ENCODE data around the gene PWWP2B. TPM values are rescaled to one million over a fixed set of nuclear protein-coding genes. Genes with fewer than 3 reads are reported as not detected.

PWWP2B gene
- total and polyA plus RNA-seq, 2 donors (not counting 3 experiments of a cell fraction or from before 2014, with no cell fraction given), result 4.6 to 11.8 TPM

DNA sequence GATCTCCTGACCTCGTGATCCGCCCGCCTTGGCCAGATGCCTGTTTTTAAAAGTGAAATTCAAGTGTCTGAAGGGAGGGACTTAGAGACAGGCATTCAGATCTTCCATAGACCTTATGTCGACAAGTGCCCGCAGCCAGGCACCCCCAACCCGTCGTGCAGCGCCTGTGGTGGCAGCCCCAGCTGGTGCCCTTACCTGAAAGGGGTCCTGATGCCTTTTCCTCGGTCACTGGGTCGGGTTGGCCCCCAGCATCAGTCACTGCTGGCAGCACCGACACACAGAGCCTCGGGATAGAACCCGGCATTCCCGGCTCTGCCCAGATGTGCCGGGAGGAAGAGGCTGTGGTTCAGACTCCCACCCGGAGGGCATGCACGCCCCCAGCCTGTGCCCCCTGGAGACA lies 41.7 kb upstream of the PWWP2B start:
- DNase-seq (ENCODE audit: low read depth, low spot score), result no peak
- Histone ChIP-seq H3K27ac (ENCODE audit: insufficient read depth, low read depth, low read length) (no peak overlapping the region), H3K27me3 (ENCODE audit: control insufficient read depth in 2 of 2, insufficient read depth in 2 of 2, low read length in 2 of 2) (no peaks in the 10 kb centered on the region), H3K9me1 (replicated peaks; ENCODE audit: control insufficient read depth, extremely low read depth, insufficient read depth, low read length) (no peaks in the 10 kb centered on the region), H3K36me3 (ENCODE audit: control insufficient read depth in 2 of 2, extremely low read depth in 1 of 2, insufficient read depth in 2 of 2, low read length in 2 of 2) (peaks cover 0 to 3% of the 10 kb centered on the region in 2 experiments), H2AFZ (ENCODE audit: low read depth, low read length) (no peak overlapping the region), H3K9me3 (replicated peaks; ENCODE audit: control insufficient read depth, insufficient read depth, low read length) (no peaks in the 10 kb centered on the region), H4K20me1 (replicated peaks; ENCODE audit: control insufficient read depth, extremely low read depth, insufficient read depth, low read length) (no peaks in the 10 kb centered on the region), H3K4me1 (ENCODE audit: control insufficient read depth, extremely low read depth, insufficient read depth, low read length) (no peaks in the 10 kb centered on the region), H3K79me2 (ENCODE audit: control insufficient read depth, insufficient read depth, low read length) (no peaks in the 10 kb centered on the region), H3K9ac (replicated peaks; ENCODE audit: extremely low read depth, insufficient read depth, low read length) (no peak overlapping the region), H3K4me3 (replicated peaks in 1 of 3; ENCODE audit: insufficient read depth in 1 of 3, low read depth in 1 of 3, low read length in 3 of 3) (no peak overlapping the region), H3K4me2 (ENCODE audit: insufficient read depth, low read length) (no peak overlapping the region)
- intact Hi-C loops (cut with micrococcal nuclease), result no loop called here
- TF ChIP-seq EZH2 (IDR thresholded peaks at IDR 0.05; ENCODE audit: borderline replicate concordance, low read depth, low read length, severe bottlenecking) (no peak), POLR2A (IDR thresholded peaks at IDR 0.05; ENCODE audit: low read depth, low read length) (no peak), POLR2AphosphoS5 (IDR thresholded peaks at IDR 0.05; ENCODE audit: insufficient read depth, low read depth, low read length) (no peak), JUN (IDR thresholded peaks at IDR 0.05; ENCODE audit: borderline replicate concordance, insufficient read depth, insufficient read length, low read depth) (no peak), GATA2 (IDR thresholded peaks at IDR 0.05; ENCODE audit: insufficient read depth, insufficient read length, low read depth, low read length) (no peak), FOS (IDR thresholded peaks at IDR 0.05; ENCODE audit: borderline replicate concordance, insufficient read depth, low read length) (no peak), MYC (IDR thresholded peaks at IDR 0.05; ENCODE audit: low read depth, low read length) (no peak)
- TF ChIP-seq, protein P1, sequence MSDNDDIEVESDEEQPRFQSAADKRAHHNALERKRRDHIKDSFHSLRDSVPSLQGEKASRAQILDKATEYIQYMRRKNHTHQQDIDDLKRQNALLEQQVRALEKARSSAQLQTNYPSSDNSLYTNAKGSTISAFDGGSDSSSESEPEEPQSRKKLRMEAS (IDR thresholded peaks at IDR 0.05; ENCODE audit: insufficient read depth, insufficient read length), result no peak
- TF ChIP-seq, protein P2, sequence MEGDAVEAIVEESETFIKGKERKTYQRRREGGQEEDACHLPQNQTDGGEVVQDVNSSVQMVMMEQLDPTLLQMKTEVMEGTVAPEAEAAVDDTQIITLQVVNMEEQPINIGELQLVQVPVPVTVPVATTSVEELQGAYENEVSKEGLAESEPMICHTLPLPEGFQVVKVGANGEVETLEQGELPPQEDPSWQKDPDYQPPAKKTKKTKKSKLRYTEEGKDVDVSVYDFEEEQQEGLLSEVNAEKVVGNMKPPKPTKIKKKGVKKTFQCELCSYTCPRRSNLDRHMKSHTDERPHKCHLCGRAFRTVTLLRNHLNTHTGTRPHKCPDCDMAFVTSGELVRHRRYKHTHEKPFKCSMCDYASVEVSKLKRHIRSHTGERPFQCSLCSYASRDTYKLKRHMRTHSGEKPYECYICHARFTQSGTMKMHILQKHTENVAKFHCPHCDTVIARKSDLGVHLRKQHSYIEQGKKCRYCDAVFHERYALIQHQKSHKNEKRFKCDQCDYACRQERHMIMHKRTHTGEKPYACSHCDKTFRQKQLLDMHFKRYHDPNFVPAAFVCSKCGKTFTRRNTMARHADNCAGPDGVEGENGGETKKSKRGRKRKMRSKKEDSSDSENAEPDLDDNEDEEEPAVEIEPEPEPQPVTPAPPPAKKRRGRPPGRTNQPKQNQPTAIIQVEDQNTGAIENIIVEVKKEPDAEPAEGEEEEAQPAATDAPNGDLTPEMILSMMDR (IDR thresholded peaks at IDR 0.05; ENCODE audit: extremely low read depth in 1 of 2, insufficient read depth in 1 of 2, low read depth in 1 of 2, low read length in 2 of 2), result no peak
- no TSS peak for BruUV-seq (replicated peaks)
- no peak for FAIRE-seq
- POLR2A ChIA-PET, result no interaction called here
- CTCF ChIA-PET, result interaction anchor here (1.0 to 1.9 kb wide), 2 partner anchors 12 to 136 kb away, joined by 3 to 4 read pairs; no protein-coding TSS in a partner anchor
- dilution Hi-C loops (cut with MboI; ENCODE audit: extremely low pct_ligation_motif_present, low sequenced_read_pairs), result no loop called here
